ENCODE results near the gene RPS6KB2. TPM values are rescaled to one million over a fixed set of nuclear protein-coding genes. Genes with fewer than 3 reads are reported as not detected.
A peak's percentile ranks its signal among the peaks of the same experiment; 100 is the strongest.

Gene RPS6KB2
- total RNA-seq, 2 experiments from 2014 or later, result 69.3 to 72.0 TPM

DNA sequence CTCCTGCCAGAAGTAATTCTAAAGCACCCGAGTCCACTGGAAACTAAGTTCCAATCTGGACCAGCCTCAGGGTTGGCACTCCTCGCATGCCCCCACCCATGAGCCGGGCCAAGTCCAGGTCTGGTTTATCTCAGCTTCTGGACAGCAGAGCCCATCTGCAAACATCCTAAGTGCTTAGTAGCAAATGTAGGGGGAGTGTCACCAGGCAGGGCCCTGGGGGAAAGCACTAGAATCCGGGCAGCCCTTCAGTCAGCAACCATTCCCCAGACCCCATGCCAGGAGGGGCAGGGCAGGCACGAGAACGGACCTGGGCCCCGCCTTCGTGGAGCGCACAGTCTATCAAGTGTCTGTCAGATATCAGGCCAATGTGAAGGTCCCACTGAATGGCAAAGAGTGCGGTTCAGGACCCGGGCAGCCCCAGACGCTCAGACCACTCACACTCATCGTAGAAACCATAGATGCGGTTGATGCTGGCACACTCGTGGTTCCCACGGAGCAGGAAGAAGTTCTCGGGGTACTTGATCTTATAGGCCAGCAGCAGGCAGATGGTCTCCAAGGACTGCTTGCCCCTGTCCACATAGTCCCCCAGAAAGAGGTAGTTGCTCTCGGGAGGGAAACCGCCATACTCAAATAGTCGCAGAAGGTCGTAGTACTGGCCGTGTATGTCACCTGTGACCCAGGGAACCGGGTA lies 27.9 kb upstream of the RPS6KB2 start:
- Mint-ChIP-seq H3K36me3 (ENCODE audit: low read depth) (peaks cover 54% of the 10 kb centered on the region), H3K27ac (peak overlapping the region; percentile 73), H3K4me1 (ENCODE audit: low read depth) (peaks cover 52% of the 10 kb centered on the region), H3K9me3 (no peaks in the 10 kb centered on the region), H3K4me3 (peak overlapping the region; percentile 93), H3K27me3 (no peaks in the 10 kb centered on the region)
- ChIA-PET CTCF (interaction anchor here (0.8 to 2.9 kb wide), 7 partner anchors 18 to 183 kb away, joined by 3 to 28 read pairs (median 6); partner anchors contain the start of genes AIP, GSTP1 and TMEM134), POLR2A (interaction anchor here (1.0 to 7.1 kb wide), 19 partner anchors 8 to 132 kb away, joined by 3 to 353 read pairs (median 9); partner anchors contain the start of genes AIP, CARNS1, GPR152 and PITPNM1)
- ATAC-seq (ENCODE audit: poor library complexity) (no peak), DNase-seq (peak in 1 of 14 experiments; percentile 40)
- H3K36me3 ChIP-seq (ENCODE audit: insufficient read depth, low read length), result peaks cover 47% of the 10 kb centered on the region
- intact Hi-C loops (cut with DNase I, micrococcal nuclease), result loop anchor here (2.0 to 5.0 kb wide), 4 partner anchors 28 to 107 kb away; partner anchors contain the start of genes CDK2AP2 (in 1 of the 2), PITPNM1 (in 1 of the 2), PTPRCAP (in 1 of the 2) and RPS6KB2 (in 1 of the 2)
- H3K4me3 ChIP-seq (ENCODE audit: low read length), result peak overlapping the region; percentile 98
- peaks cover 83% of the 10 kb centered on the region for H3K4me1 ChIP-seq (ENCODE audit: insufficient read depth, low read length)
- TF ChIP-seq, protein P1, sequence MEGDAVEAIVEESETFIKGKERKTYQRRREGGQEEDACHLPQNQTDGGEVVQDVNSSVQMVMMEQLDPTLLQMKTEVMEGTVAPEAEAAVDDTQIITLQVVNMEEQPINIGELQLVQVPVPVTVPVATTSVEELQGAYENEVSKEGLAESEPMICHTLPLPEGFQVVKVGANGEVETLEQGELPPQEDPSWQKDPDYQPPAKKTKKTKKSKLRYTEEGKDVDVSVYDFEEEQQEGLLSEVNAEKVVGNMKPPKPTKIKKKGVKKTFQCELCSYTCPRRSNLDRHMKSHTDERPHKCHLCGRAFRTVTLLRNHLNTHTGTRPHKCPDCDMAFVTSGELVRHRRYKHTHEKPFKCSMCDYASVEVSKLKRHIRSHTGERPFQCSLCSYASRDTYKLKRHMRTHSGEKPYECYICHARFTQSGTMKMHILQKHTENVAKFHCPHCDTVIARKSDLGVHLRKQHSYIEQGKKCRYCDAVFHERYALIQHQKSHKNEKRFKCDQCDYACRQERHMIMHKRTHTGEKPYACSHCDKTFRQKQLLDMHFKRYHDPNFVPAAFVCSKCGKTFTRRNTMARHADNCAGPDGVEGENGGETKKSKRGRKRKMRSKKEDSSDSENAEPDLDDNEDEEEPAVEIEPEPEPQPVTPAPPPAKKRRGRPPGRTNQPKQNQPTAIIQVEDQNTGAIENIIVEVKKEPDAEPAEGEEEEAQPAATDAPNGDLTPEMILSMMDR (IDR thresholded peaks at IDR 0.05), result no peak
- H3K9me3 ChIP-seq (ENCODE audit: control insufficient read depth in 1 of 2, insufficient read depth in 1 of 2, low read length in 2 of 2), result peaks cover 0 to 5% of the 10 kb centered on the region in 2 experiments
- H3K27me3 ChIP-seq (ENCODE audit: control insufficient read depth in 1 of 2, insufficient read depth in 2 of 2, low read length in 2 of 2), result peaks cover 0 to 3% of the 10 kb centered on the region in 2 experiments
- H3K27ac ChIP-seq (ENCODE audit: low read depth in 1 of 2, low read length in 2 of 2), result peak overlapping the region; percentile 38 to 78

DNA sequence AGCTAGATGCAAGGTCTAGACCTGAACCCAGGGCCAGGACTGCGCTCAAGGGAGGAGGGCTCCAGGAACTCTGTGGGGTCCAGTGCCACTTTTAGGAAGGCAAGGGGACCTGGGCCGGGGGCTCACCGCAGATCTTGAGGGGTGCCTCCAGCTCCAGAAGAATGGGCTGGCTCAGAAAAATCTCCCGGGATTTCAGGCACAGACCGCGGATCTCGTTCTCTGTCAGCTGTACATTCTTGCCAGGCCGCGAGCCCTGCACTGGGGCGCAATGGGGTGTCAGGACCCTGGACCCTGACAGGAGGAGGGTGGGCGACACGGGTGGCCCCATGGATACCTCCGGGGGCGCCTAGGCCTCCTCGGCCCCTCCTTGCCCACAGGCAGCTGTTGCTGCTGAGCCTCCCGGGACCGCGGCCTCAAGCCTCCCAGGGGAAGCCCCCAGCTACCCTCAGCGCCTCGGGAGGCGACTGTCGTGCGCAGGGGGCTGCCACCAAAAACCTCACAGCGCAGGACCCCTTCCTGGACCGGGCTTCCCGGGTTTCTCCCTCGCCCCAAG lies 27.3 kb upstream of the RPS6KB2 start:
- TF ChIP-seq, protein P1 (IDR thresholded peaks at IDR 0.05), result no peak
- H3K27ac Mint-ChIP-seq, result peak overlapping the region; percentile 73
- peak overlapping the region; percentile 93 for H3K4me3 Mint-ChIP-seq
- intact Hi-C loops (cut with DNase I, micrococcal nuclease), result loop anchor here (1.0 to 5.0 kb wide), 5 partner anchors 28 to 106 kb away; partner anchors contain the start of genes CDK2AP2 (in 1 of the 2), PITPNM1 (in 1 of the 2), PTPRCAP (in 1 of the 2) and RPS6KB2 (in 1 of the 2)
- POLR2A ChIA-PET, result interaction anchor here (0.7 to 7.1 kb wide), 33 partner anchors 8 to 758 kb away, joined by 3 to 353 read pairs (median 6); partner anchors contain the start of genes AIP, ANKRD13D, CARNS1 and GPR152
- CTCF ChIA-PET, result interaction anchor here (0.6 to 5.3 kb wide), 23 partner anchors 8 to 183 kb away, joined by 3 to 46 read pairs (median 4); partner anchors contain the start of genes AIP, CARNS1, CDK2AP2 and CLCF1
- H3K27me3 Mint-ChIP-seq, result no peaks in the 10 kb centered on the region
- Histone ChIP-seq H3K4me1 (ENCODE audit: insufficient read depth, low read length) (peaks cover 86% of the 10 kb centered on the region), H3K9me3 (ENCODE audit: control insufficient read depth in 1 of 2, insufficient read depth in 1 of 2, low read length in 2 of 2) (peaks cover 0 to 5% of the 10 kb centered on the region in 2 experiments), H3K4me3 (ENCODE audit: low read length) (peak overlapping the region; percentile 98), H3K36me3 (ENCODE audit: insufficient read depth, low read length) (peaks cover 48% of the 10 kb centered on the region), H3K27me3 (ENCODE audit: control insufficient read depth in 1 of 2, insufficient read depth in 2 of 2, low read length in 2 of 2) (peaks cover 0 to 3% of the 10 kb centered on the region in 2 experiments), H3K27ac (ENCODE audit: low read depth in 1 of 2, low read length in 2 of 2) (peak overlapping the region; percentile 38 to 78)
- no peak for ATAC-seq (ENCODE audit: poor library complexity)
- DNase-seq, result no peak
- H3K4me1 Mint-ChIP-seq (ENCODE audit: low read depth), result peaks cover 55% of the 10 kb centered on the region
- peaks cover 56% of the 10 kb centered on the region for H3K36me3 Mint-ChIP-seq (ENCODE audit: low read depth)
- no peaks in the 10 kb centered on the region for H3K9me3 Mint-ChIP-seq

All from CD4-positive, alpha-beta T cell (primary cell).